Kidney (tissue), 14 donors: ENCODE results near the gene KANK2. TPM values are rescaled to one million over a fixed set of nuclear protein-coding genes. Genes with fewer than 3 reads are reported as not detected.
A peak's percentile ranks its signal among the peaks of the same experiment; 100 is the strongest.

Source experiments
- DNase-seq, 5 donors: peaks; one replicate each; pipeline ENCODE4 v3.0.0-alpha.2; 2013 to 2020
- FAIRE-seq: peaks from 2 replicates; lab custom pipeline; 2012; peaks lifted over from hg19 to GRCh38; lab: Jason Lieb, UNC
- H3K27ac ChIP-seq, 2 donors: one replicate each; pipeline ENCODE4 v1.7.0; 2013; ENCODE audit warnings: low read depth in 2 of 2, low read length in 2 of 2, inconsistent platforms in 1 of 2
- H3K27me3 ChIP-seq: one replicate; pipeline ENCODE4 v1.7.1; 2013; ENCODE audit warnings: low read length, inconsistent platforms; ENCODE audit not compliant: control insufficient read depth, insufficient read depth
- H3K36me3 ChIP-seq, 3 donors: one replicate each; pipeline versions ENCODE4 v1.7.0 to v1.7.1; 2013; ENCODE audit warnings: low read length in 3 of 3, control low read depth in 1 of 3, inconsistent platforms in 1 of 3; ENCODE audit not compliant: insufficient read depth in 3 of 3, control insufficient read depth in 2 of 3
- H3K4me1 ChIP-seq, 3 donors: one replicate each; pipeline versions ENCODE4 v1.7.0 to v1.7.1; 2013; ENCODE audit warnings: low read length in 3 of 3, inconsistent platforms in 1 of 3, low read depth in 1 of 3; ENCODE audit not compliant: control insufficient read depth in 2 of 3, insufficient read depth in 2 of 3
- H3K4me3 ChIP-seq, 3 donors: one replicate each; pipeline versions ENCODE4 v1.7.0 to v1.8.1; 2013; ENCODE audit warnings: low read length in 3 of 3, control low read depth in 1 of 3, inconsistent platforms in 1 of 3
- H3K9ac ChIP-seq, 3 donors: one replicate each; pipeline versions ENCODE4 v1.7.0 to v1.7.1; 2013; ENCODE audit warnings: low read length in 3 of 3, control low read depth in 1 of 3, inconsistent platforms in 1 of 3
- H3K9me3 ChIP-seq, 3 donors: one replicate each; pipeline versions ENCODE4 v1.7.0 to v1.7.1; 2013; ENCODE audit warnings: low read length in 3 of 3, control low read depth in 1 of 3, inconsistent platforms in 1 of 3; ENCODE audit not compliant: control insufficient read depth in 2 of 3, insufficient read depth in 1 of 3
- intact Hi-C: fragments of 100-400 bp; cut with DNase I; formaldehyde crosslinking; loops from one replicate; pipeline ENCODE4 v1.11.1; 2022
- polyA plus RNA-seq: library from polyadenylated mRNA; stranded (reverse); fragments of 350-450 nt; fragmentation: Illumina TruSeq; extraction: RNeasy Lipid Tissue Mini Kit (QIAGEN cat#74804); gene quantifications from one replicate; pipeline ENCODE4 v1.2.3, GENCODE V29; 2014; ENCODE audit warnings: low read depth, low replicate concordance; ENCODE audit not compliant: insufficient read depth
- total RNA-seq: library from RNA; stranded (reverse); fragmentation: NEBNext Ultra II Directional; extraction: Animal tissue kit (Norgen Biotek cat#: 25700); gene quantifications from one replicate; pipeline ENCODE4 v1.2.1, GENCODE V29; 2021
- TF ChIP-seq, protein P1 (sequence below): IDR thresholded peaks from 3 replicates; pipeline ENCODE4 v1.5.1; 2012; ENCODE audit warnings: mild to moderate bottlenecking, moderate library complexity, borderline replicate concordance; ENCODE audit not compliant: insufficient read depth; ENCODE audit errors: extremely low read depth
- donor health status: control.
- donor health status: control.
- donor health status: control.
- donor health status: control.
- donor health status: control.
- donor health status: DM: yes; HTN: yes; CAD: no.
- donor health status: Normal renal cell carcinoma (clear cell type).

Gene KANK2
- total and polyA plus RNA-seq, 2 donors from 2014 or later: 37.5 to 119 TPM

GRCh38 chr19:11191934-11192333, 5.4 kb downstream of the KANK2 start:
- no peak for DNase-seq
- no peak overlapping the region for H3K9ac ChIP-seq
- H3K4me1 ChIP-seq: peaks cover 2 to 19% (median 3%) of the 10 kb centered on the region in 3 donors
- FAIRE-seq: no peak
- no peak overlapping the region for H3K27ac ChIP-seq
- H3K9me3 ChIP-seq: no peaks in the 10 kb centered on the region
- H3K36me3 ChIP-seq: peaks cover 2 to 10% (median 8%) of the 10 kb centered on the region in 3 donors
- TF ChIP-seq, protein P1, sequence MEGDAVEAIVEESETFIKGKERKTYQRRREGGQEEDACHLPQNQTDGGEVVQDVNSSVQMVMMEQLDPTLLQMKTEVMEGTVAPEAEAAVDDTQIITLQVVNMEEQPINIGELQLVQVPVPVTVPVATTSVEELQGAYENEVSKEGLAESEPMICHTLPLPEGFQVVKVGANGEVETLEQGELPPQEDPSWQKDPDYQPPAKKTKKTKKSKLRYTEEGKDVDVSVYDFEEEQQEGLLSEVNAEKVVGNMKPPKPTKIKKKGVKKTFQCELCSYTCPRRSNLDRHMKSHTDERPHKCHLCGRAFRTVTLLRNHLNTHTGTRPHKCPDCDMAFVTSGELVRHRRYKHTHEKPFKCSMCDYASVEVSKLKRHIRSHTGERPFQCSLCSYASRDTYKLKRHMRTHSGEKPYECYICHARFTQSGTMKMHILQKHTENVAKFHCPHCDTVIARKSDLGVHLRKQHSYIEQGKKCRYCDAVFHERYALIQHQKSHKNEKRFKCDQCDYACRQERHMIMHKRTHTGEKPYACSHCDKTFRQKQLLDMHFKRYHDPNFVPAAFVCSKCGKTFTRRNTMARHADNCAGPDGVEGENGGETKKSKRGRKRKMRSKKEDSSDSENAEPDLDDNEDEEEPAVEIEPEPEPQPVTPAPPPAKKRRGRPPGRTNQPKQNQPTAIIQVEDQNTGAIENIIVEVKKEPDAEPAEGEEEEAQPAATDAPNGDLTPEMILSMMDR: no peak
- no peak overlapping the region for H3K4me3 ChIP-seq
- H3K27me3 ChIP-seq: no peaks in the 10 kb centered on the region
- intact Hi-C loops: no loop called here

- peak in 1 of 5 donors; percentile 91 for DNase-seq
- FAIRE-seq: no peak
- Histone ChIP-seq H3K27me3 (no peaks in the 10 kb centered on the region), H3K9ac (no peak overlapping the region), H3K4me1 (peaks cover 2 to 16% (median 3%) of the 10 kb centered on the region in 3 donors), H3K4me3 (no peak overlapping the region), H3K36me3 (peaks cover 2 to 10% (median 8%) of the 10 kb centered on the region in 3 donors), H3K9me3 (no peaks in the 10 kb centered on the region), H3K27ac (no peak overlapping the region)
- intact Hi-C loops: no loop called here
- TF ChIP-seq, protein P1: no peak
Measured at GRCh38 chr19:11191273-11191755, 6.0 kb downstream of the KANK2 start.

DNA sequence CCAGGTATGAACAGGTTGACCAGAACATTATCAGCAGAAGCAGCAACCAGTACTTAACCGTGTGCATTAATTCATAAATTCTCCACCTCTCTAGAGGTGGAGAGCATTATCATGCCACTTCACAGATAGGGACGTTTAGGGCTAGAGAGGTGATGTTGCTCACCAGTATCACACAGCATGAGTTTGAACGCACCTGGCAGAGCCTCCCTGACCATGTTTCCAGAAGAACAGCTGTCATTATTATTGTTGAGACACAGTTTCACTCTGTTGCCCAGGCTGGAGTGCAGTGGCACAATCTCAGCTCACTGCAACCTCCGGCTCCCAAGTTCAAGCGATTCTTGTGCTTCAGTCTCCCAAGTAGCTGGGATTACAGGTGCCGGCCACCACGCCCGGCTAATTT, 6.8 kb downstream of the KANK2 start:
- Histone ChIP-seq H3K9ac (no peak overlapping the region), H3K9me3 (no peaks in the 10 kb centered on the region), H3K27me3 (no peaks in the 10 kb centered on the region), H3K4me1 (peaks cover under 1 to 13% (median 3%) of the 10 kb centered on the region in 3 donors), H3K4me3 (no peak overlapping the region), H3K27ac (no peak overlapping the region), H3K36me3 (peaks cover 1 to 10% (median 8%) of the 10 kb centered on the region in 3 donors)
- no peak for FAIRE-seq
- TF ChIP-seq, protein P1: no peak
- no peak for DNase-seq
- intact Hi-C loops: no loop called here

DNA sequence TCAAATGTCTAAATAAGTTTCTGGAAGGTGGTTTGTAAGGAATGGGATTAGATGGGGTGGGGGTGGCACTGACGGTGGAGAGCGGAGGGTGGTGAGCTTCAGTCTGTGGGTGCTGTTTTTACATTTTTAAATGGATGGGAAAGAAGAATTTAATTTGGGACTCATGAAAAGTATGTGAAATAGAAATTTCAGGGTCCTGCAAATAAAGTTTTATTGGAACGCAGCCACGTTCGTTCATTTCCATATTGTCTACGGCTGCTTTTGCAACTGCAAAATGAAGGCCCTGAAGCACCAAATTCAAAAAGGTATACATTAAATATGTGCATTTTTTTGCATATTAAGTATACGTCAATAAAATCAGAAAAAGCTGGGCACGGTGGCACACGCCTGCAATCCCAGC, 9.9 kb downstream of the KANK2 start:
- DNase-seq: no peak
- H3K4me3 ChIP-seq: no peak overlapping the region
- no peak overlapping the region for H3K27ac ChIP-seq
- H3K27me3 ChIP-seq: no peaks in the 10 kb centered on the region
- TF ChIP-seq, protein P1: no peak
- peaks cover 3 to 10% (median 5%) of the 10 kb centered on the region in 3 donors for H3K36me3 ChIP-seq
- intact Hi-C loops: no loop called here
- no peak overlapping the region for H3K9ac ChIP-seq
- H3K9me3 ChIP-seq: peaks cover 0 to 3% (median 0%) of the 10 kb centered on the region in 3 donors
- FAIRE-seq: no peak
- H3K4me1 ChIP-seq: peaks cover 0 to 6% (median 3%) of the 10 kb centered on the region in 3 donors
